Ishikawa (cell line): ENCODE data around the gene CYB561.

Experiments used
- CEBPB ChIP-seq: IDR thresholded peaks from 2 replicates; pipeline ENCODE4 v1.6.1; 2012
- CREB1 ChIP-seq: IDR thresholded peaks from 2 replicates; pipeline ENCODE4 v1.6.1; 2012; ENCODE audit warnings: low read depth
- EGR1 ChIP-seq: IDR thresholded peaks from 2 replicates; pipeline ENCODE4 v1.6.1; 2012
- EP300 ChIP-seq: IDR thresholded peaks from 2 replicates; pipeline ENCODE4 v1.6.1; 2012; ENCODE audit warnings: borderline replicate concordance
- FOXM1 ChIP-seq: IDR thresholded peaks from 2 replicates; pipeline ENCODE4 v1.6.1; 2012; ENCODE audit warnings: low read depth, borderline replicate concordance
- MAX ChIP-seq: IDR thresholded peaks from 2 replicates; pipeline ENCODE4 v1.6.1; 2012
- RAD21 ChIP-seq: IDR thresholded peaks from 2 replicates; pipeline ENCODE4 v1.6.1; 2012; ENCODE audit warnings: low read depth
- REST ChIP-seq: IDR thresholded peaks from 2 replicates; pipeline ENCODE4 v1.6.1; 2012; ENCODE audit warnings: low read depth, mild to moderate bottlenecking
- TAF1 ChIP-seq: IDR thresholded peaks from 2 replicates; pipeline ENCODE4 v1.6.1; 2012; ENCODE audit warnings: low read depth, mild to moderate bottlenecking
- TCF12 ChIP-seq: IDR thresholded peaks from 2 replicates; pipeline ENCODE4 v1.6.1; 2012; ENCODE audit warnings: low read depth
- TEAD4 ChIP-seq: IDR thresholded peaks from 2 replicates; pipeline ENCODE4 v1.6.1; 2012
- USF1 ChIP-seq: IDR thresholded peaks from 2 replicates; pipeline ENCODE4 v1.6.1; 2012
- YY1 ChIP-seq: IDR thresholded peaks from 2 replicates; pipeline ENCODE4 v1.6.1; 2012; ENCODE audit warnings: low read depth
- ZBTB7A ChIP-seq: IDR thresholded peaks from 2 replicates; pipeline ENCODE4 v1.6.1; 2012; ENCODE audit warnings: low read depth

GRCh38 chr17:63412234-63412633 is 33.9 kb downstream of the CYB561 start:
- TF ChIP-seq MAX (no peak), TAF1 (no peak), YY1 (no peak), EGR1 (no peak), REST (no peak), FOXM1 (no peak), CREB1 (no peak), TEAD4 (no peak), USF1 (no peak), EP300 (no peak), TCF12 (no peak), RAD21 (no peak), ZBTB7A (no peak), CEBPB (no peak)
